BLaER1 treated with 17β-estradiol and CSF1 and Interleukin-3, amounts not matched to agents 10 nM and 100 nM (cell line): Measurements from ENCODE around the gene RGS7.
"Not testable (repeated sequence)": the region's sequence is repeated elsewhere in the genome, so short reads cannot be mapped to it uniquely, and the experiment has no call there.

Experiments used
- H3K27ac ChIP-seq, 11 experiments: shearing (Covaris generic); formaldehyde crosslinking; 2 replicates each; pipeline ENCODE4 v1.8.1; 2022
- H3K27me3 ChIP-seq, 11 experiments: shearing (Covaris generic); formaldehyde crosslinking; 2 replicates each; pipeline ENCODE4 v1.8.1; 2022
- H3K36me3 ChIP-seq, 11 experiments: shearing (Covaris generic); formaldehyde crosslinking; 2 replicates each; pipeline ENCODE4 v1.8.1; 2022
- H3K4me1 ChIP-seq, 10 experiments: shearing (Covaris generic); formaldehyde crosslinking; 2 replicates each; pipeline ENCODE4 v1.8.1; 2022
- H3K4me2 ChIP-seq, 11 experiments: shearing (Covaris generic); formaldehyde crosslinking; 2 replicates each; pipeline ENCODE4 v1.8.1; 2022
- H3K4me3 ChIP-seq, 10 experiments: shearing (Covaris generic); formaldehyde crosslinking; 2 replicates each; pipeline ENCODE4 v1.8.1; 2022
- H3K9ac ChIP-seq, 11 experiments: shearing (Covaris generic); formaldehyde crosslinking; 2 replicates each; pipeline ENCODE4 v1.8.1; 2022
- H3K9me3 ChIP-seq, 11 experiments: shearing (Covaris generic); formaldehyde crosslinking; replicated peaks in 1 of 11; 2 replicates each; pipeline ENCODE4 v1.8.1; 2022
- H4K20me1 ChIP-seq, 11 experiments: shearing (Covaris generic); formaldehyde crosslinking; 2 replicates each; pipeline ENCODE4 v1.8.1; 2022
- Cebpa-rat ChIP-seq, 11 experiments: shearing (Covaris generic); IDR thresholded peaks; 2 replicates each; pipeline ENCODE4 v1.8.1; 2022

Gene RGS7

DNA sequence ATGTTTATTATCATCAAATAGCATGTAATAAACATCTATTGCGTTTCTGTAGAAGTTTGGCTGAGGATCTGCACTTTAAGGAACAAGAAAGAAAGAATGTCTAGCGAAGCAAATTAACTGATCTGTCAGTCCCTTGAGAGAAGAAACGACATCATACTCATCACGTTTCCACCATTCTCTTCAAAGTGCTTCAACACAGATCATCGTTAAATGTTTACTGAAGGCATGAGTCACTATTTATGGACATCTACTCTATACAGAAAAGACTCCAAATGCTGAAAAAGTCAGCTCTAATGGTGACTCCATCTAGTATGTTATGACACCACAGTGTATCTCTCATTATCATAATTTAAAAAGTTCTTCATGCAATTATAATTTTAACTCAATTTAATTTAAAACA, 369.1 kb downstream of the RGS7 start:
- Histone ChIP-seq H3K4me2 (peak overlapping the region in 2 of 11 experiments; percentile 11 to 36; a peak in 3 of 22 replicates), H3K27me3 (no peaks in the 10 kb centered on the region), H3K9ac (no peak overlapping the region), H3K27ac (no peak overlapping the region), H4K20me1 (no peaks in the 10 kb centered on the region), H3K4me1 (peaks cover 0 to 11% (median 0%) of the 10 kb centered on the region in 10 experiments; a peak in 5 of 20 replicates), H3K36me3 (no peaks in the 10 kb centered on the region), H3K9me3 (no peaks in the 10 kb centered on the region), H3K4me3 (no peak overlapping the region)
- TF ChIP-seq Cebpa-rat (IDR thresholded peaks at IDR 0.05) = no peak

DNA sequence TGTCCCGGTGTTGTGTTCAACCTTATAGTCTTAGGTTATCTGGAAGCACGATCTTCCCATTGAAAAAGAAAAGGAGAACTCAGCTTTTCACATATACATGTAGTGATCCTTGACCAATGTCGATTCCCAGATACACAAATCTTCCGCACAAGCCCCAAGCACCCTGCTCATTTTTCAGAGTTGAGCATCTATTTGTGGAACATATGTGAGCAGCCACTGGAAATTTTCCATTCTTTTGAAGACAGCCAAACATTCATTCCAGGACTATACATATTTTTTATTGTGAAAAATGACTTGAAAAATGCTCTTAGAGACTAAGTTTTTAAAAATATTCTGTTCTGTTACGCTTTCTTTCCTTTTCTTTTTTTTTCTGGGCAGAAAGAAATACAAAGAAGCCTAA, 371.9 kb downstream of the RGS7 start:
- Histone ChIP-seq H4K20me1 (no peaks in the 10 kb centered on the region), H3K36me3 (no peaks in the 10 kb centered on the region), H3K27ac (no peak overlapping the region), H3K9ac (no peak overlapping the region), H3K9me3 (no peaks in the 10 kb centered on the region), H3K27me3 (no peaks in the 10 kb centered on the region), H3K4me1 (peaks cover 0 to 11% (median 0%) of the 10 kb centered on the region in 10 experiments; a peak in 5 of 20 replicates), H3K4me2 (no peak overlapping the region), H3K4me3 (no peak overlapping the region)
- TF ChIP-seq Cebpa-rat (IDR thresholded peaks at IDR 0.05) = no peak

GRCh38 chr1:240980342-240980741, 376.7 kb downstream of the RGS7 start:
- H3K27me3 ChIP-seq = no peaks in the 10 kb centered on the region
- no peak for TF ChIP-seq Cebpa-rat (IDR thresholded peaks at IDR 0.05)
- H3K9me3 ChIP-seq = no peaks in the 10 kb centered on the region
- no peak overlapping the region for H3K4me3 ChIP-seq
- H3K27ac ChIP-seq = no peak overlapping the region
- no peaks in the 10 kb centered on the region for H3K4me1 ChIP-seq
- H3K4me2 ChIP-seq = no peak overlapping the region
- H4K20me1 ChIP-seq = no peaks in the 10 kb centered on the region
- no peaks in the 10 kb centered on the region for H3K36me3 ChIP-seq
- H3K9ac ChIP-seq = no peak overlapping the region

- no peak overlapping the region for H3K4me2 ChIP-seq
- no peak overlapping the region for H3K4me3 ChIP-seq
- no peak overlapping the region for H3K27ac ChIP-seq
- no peak for TF ChIP-seq Cebpa-rat (IDR thresholded peaks at IDR 0.05)
- H3K9me3 ChIP-seq = no peaks in the 10 kb centered on the region
- no peaks in the 10 kb centered on the region for H4K20me1 ChIP-seq
- no peaks in the 10 kb centered on the region for H3K36me3 ChIP-seq
- no peak overlapping the region for H3K9ac ChIP-seq
- H3K27me3 ChIP-seq = no peaks in the 10 kb centered on the region
- H3K4me1 ChIP-seq = no peaks in the 10 kb centered on the region
These were observed 380.3 kb downstream of the RGS7 start for GRCh38 chr1:240976685-240977084.

DNA sequence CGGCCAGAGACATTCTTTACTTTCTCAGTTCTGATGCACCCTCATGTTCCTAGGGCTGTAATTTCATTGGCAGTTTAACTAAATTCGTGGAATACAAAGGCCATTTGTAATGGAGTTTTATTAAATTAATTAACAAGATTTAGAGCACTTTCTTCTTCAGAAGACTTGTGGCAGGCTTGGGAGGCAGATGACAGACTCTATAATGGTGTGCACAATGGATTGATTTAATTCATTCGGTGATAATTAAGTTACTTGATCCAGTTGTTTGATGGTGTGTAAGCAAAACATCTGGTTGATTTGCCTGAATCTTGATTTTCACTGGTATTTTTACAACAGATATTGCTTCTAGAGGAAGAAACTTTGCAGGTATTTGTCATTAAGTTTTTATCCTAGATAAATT, 383.1 kb downstream of the RGS7 start:
- Histone ChIP-seq H3K4me2 (no peak overlapping the region), H3K9me3 (no peaks in the 10 kb centered on the region), H3K27ac (no peak overlapping the region), H4K20me1 (no peaks in the 10 kb centered on the region), H3K4me3 (no peak overlapping the region), H3K27me3 (no peaks in the 10 kb centered on the region), H3K36me3 (no peaks in the 10 kb centered on the region), H3K9ac (no peak overlapping the region), H3K4me1 (no peaks in the 10 kb centered on the region)
- no peak for TF ChIP-seq Cebpa-rat (IDR thresholded peaks at IDR 0.05)

GRCh38 chr1:240972059-240972458, 384.9 kb downstream of the RGS7 start:
- H3K27ac ChIP-seq, H3K27me3 ChIP-seq, H3K4me3 ChIP-seq, H3K36me3 ChIP-seq, H3K9ac ChIP-seq, H3K4me1 ChIP-seq, H3K4me2 ChIP-seq, H3K9me3 ChIP-seq, H4K20me1 ChIP-seq: not testable (repeated sequence)

DNA sequence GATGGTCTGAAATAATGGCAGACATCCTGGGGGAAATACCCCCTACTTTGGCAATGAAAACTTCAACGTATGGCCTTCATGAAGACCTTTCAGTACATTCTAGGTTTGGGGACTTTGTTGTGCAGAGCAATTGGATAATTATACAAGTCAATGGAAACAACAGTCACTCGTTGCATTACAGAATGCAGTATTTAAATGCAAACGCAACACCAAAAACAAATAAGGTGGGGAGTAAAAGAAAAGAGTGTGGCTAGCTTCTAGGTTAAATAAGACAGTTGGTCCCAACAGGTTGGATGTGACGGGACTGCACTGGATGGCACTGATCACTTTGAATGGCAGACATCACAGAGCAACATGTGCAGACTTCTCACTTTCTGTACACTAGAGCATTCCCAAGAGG, 386.8 kb downstream of the RGS7 start:
- H3K27me3 ChIP-seq = no peaks in the 10 kb centered on the region
- no peak overlapping the region for H3K4me3 ChIP-seq
- no peak overlapping the region for H3K4me2 ChIP-seq
- H3K36me3 ChIP-seq = no peaks in the 10 kb centered on the region
- H3K9ac ChIP-seq = no peak overlapping the region
- no peaks in the 10 kb centered on the region for H4K20me1 ChIP-seq
- no peak for TF ChIP-seq Cebpa-rat (IDR thresholded peaks at IDR 0.05)
- H3K4me1 ChIP-seq = no peaks in the 10 kb centered on the region
- no peaks in the 10 kb centered on the region for H3K9me3 ChIP-seq
- no peak overlapping the region for H3K27ac ChIP-seq

GRCh38 chr1:240968864-240969263, 388.1 kb downstream of the RGS7 start:
- Histone ChIP-seq H3K36me3 (no peaks in the 10 kb centered on the region), H3K27ac (no peak overlapping the region), H3K4me3 (no peak overlapping the region), H3K4me1 (no peaks in the 10 kb centered on the region), H3K9ac (no peak overlapping the region), H3K27me3 (no peaks in the 10 kb centered on the region), H4K20me1 (no peaks in the 10 kb centered on the region), H3K4me2 (no peak overlapping the region), H3K9me3 (no peaks in the 10 kb centered on the region)
- no peak for TF ChIP-seq Cebpa-rat (IDR thresholded peaks at IDR 0.05)

- no peak overlapping the region for H3K27ac ChIP-seq
- no peaks in the 10 kb centered on the region for H3K36me3 ChIP-seq
- no peak overlapping the region for H3K9ac ChIP-seq
- no peaks in the 10 kb centered on the region for H3K27me3 ChIP-seq
- no peaks in the 10 kb centered on the region for H4K20me1 ChIP-seq
- no peak overlapping the region for H3K4me3 ChIP-seq
- peaks cover 0 to 4% (median 1%) of the 10 kb centered on the region in 10 experiments; a peak in 11 of 20 replicates for H3K4me1 ChIP-seq
- no peak for TF ChIP-seq Cebpa-rat (IDR thresholded peaks at IDR 0.05)
- no peak overlapping the region for H3K4me2 ChIP-seq
- no peaks in the 10 kb centered on the region for H3K9me3 ChIP-seq
These were observed 389.8 kb downstream of the RGS7 start for GRCh38 chr1:240967070-240967724.

- Histone ChIP-seq H3K27ac (no peak overlapping the region), H3K36me3 (no peaks in the 10 kb centered on the region), H3K4me1 (peaks cover 0 to 20% (median 14%) of the 10 kb centered on the region in 10 experiments; a peak in 15 of 20 replicates), H3K4me3 (no peak overlapping the region), H3K27me3 (no peaks in the 10 kb centered on the region), H4K20me1 (no peaks in the 10 kb centered on the region), H3K9ac (no peak overlapping the region), H3K4me2 (no peak overlapping the region), H3K9me3 (no peaks in the 10 kb centered on the region)
- TF ChIP-seq Cebpa-rat (IDR thresholded peaks at IDR 0.05) = no peak
These were observed 391.4 kb downstream of the RGS7 start for GRCh38 chr1:240965581-240966091.
